HG02852 (cell line): Measurements from ENCODE around the gene TASL.
"Not testable (repeated sequence)": the region's sequence is repeated elsewhere in the genome, so short reads cannot be mapped to it uniquely, and the experiment has no call there.

Source experiments
- ATAC-seq: cut with Tn5 transposase; IDR thresholded peaks from one replicate; pipeline ENCODE4 v1.9.1; 2021; ENCODE audit warnings: mild to moderate bottlenecking, moderate library complexity; ENCODE audit not compliant: unreplicated experiment

Gene TASL

GRCh38 chrX:30577362-30577991 lies at the start of gene TASL:
Gene TASL, minus strand, starts transcription at chrX:30577766. Its CDS starts 17,411 bp downstream, at chrX:30560355.
- ATAC-seq, result peak; percentile 87

DNA sequence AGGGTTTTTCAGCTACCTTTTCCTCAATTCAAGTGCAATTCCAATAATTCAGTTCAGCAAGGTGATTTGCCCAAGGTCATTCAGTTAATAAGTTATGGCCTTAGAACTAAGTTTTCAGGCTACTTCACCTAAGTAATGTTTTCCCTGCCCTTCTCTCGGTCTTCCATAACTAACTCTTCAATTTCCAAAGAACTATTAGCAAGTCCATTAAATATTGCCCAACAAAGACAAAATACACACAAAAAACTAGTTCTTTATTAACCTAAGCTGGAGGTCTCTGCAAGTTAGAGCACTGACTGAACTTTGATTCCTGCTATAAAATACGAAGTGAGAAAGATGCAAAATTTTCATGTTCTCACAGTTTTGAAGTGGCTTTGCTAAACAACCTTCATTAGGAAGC lies 48.8 kb upstream of the TASL start:
- ATAC-seq, result no peak

GRCh38 chrX:30622361-30622760 lies 44.8 kb upstream of the TASL start:
- ATAC-seq, result no peak

DNA sequence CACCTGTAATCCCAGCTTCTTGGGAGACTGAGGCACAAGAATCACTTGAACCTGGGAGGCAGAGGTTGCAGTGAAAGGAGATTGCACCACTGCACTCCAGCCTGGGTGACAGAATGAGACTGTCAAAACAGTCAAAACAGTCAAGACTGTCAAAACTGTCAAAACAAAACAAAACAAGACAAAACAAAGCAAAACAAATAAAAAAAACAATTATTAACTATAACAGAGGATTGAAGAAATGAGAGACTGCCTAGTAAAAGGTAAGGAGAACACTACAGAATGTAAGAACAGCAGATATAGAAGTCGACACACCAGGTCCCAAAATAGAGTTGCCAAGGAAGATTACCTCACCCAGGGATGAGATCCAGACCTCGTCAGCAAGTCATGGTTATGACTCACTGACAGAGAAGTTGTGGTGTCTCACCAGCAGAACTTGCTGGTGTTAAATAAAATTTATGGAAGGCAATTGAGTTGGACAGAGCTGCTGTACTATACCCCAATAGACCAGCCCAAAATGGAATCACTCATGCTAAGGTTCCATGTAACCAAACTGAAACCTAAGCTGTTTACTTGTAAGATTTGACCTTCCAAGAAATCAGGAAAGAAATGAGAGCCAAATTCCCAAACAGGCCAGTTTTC lies 43.5 kb upstream of the TASL start:
- ATAC-seq, result no peak

GRCh38 chrX:30620125-30620524 lies 42.6 kb upstream of the TASL start:
- ATAC-seq, result no peak

DNA sequence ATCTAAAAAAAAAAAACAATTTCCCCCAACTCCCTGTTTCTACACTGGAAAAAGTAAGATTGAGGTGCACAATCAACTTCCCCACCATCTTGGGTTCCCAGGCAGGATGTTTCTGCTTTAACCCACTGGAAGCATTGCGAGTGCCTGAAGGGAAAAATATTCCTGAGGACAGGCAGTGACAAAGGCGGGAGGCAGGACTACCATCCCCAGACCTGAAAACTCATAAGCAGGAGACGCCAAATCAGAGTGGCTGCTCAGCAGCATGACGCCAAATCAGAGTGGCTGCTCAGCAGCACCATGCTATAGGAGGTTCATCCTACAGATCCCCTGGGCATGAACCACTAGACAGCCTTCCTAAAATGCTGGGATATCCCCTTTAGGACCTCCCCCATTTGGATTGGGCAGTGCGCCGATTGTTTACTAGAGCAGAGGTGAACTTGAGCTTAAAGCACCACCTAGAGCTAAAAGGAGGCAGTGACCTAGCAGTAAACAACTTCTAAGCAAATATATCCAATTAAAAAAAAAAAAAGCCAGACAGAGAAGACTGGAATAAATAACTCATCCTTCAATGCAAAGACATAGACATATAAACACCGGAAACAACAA lies 40.7 kb upstream of the TASL start:
- no peak for ATAC-seq

DNA sequence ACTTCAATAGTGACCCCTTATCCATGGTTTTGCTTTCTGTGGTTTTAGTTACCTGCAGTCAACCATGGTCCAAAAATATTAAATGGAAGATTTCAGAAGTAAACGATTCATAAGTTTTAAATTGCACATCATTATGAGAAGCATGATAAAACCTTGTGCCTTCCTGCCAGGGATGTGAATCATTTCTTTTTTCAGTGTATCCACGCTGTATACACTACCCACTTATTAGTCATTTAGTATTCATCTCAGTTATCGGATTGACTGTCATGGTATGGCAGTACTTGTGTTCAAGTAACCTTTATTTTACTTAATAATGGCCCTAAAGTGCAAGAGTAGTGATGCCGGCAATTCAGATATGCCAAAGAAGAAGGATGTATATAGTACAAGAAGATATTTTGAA lies 37.7 kb upstream of the TASL start:
- ATAC-seq, result no peak

- ATAC-seq, result no peak
Measured at GRCh38 chrX:30613721-30614120, 36.2 kb upstream of the TASL start.

- no peak for ATAC-seq
Measured at GRCh38 chrX:30612250-30612655, 34.7 kb upstream of the TASL start.

GRCh38 chrX:30610026-30610425 lies 32.5 kb upstream of the TASL start:
- ATAC-seq, result no peak

DNA sequence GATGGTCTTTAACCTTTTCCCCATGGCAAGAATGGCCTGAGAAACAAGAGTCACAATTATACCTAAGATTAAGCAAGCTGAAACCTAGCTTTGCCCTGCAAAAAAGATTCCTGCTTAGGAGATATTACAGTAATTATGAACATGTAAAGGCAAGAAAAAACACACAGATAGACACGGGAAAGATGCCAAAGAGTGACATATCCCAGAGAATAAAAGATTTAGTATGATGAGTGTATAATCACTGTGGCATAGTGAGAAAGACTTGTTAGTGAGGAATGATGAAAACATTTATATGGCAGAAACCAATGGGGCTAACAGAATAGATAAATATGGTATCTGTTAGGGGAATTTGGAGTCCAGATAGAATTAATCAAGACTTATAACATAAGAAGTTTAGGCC lies 29.6 kb upstream of the TASL start:
- ATAC-seq, result no peak

DNA sequence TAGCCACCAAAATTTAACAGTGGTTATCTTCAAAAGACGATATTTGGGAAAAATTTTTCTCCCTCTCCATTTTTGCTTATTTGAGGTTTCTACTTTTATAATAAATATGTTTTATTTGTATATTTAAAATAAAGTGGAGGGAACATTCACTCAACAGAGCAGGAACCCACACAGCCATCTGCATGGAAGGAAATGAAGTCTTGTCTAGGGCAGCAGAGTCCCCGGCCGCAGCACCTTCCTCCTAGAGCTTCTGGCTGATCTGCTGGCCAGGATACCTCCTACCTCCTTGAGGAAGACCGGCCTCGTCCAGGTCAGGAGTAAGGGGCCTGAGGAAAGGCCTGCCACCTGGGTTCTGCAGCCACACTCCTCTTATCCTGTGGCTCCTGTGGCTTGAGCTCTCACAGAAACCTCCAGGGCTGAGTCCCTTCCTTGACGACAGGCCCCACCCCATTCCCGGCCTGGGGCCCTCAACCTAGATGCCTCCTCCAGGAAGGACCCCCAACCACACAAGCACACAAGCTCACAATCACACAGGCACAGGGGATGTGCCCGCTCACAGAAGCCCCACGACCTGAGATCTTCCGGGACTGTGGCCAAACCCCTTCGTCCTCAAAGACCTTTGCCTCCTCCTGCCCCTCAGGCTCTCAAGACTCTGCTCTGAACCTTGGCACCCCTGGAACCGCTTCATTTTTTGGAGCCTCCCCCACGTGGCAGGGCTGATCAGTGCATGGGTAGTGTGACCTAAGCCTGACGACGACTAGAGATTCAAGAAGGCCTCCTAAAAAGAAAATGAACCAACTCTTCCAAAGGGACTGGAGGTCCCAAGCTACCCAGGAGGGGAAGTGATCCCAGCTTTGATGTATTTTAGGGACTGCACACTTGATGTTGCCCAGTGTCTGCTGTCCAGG lies 23.0 kb upstream of the TASL start:
- not testable (repeated sequence) for ATAC-seq

DNA sequence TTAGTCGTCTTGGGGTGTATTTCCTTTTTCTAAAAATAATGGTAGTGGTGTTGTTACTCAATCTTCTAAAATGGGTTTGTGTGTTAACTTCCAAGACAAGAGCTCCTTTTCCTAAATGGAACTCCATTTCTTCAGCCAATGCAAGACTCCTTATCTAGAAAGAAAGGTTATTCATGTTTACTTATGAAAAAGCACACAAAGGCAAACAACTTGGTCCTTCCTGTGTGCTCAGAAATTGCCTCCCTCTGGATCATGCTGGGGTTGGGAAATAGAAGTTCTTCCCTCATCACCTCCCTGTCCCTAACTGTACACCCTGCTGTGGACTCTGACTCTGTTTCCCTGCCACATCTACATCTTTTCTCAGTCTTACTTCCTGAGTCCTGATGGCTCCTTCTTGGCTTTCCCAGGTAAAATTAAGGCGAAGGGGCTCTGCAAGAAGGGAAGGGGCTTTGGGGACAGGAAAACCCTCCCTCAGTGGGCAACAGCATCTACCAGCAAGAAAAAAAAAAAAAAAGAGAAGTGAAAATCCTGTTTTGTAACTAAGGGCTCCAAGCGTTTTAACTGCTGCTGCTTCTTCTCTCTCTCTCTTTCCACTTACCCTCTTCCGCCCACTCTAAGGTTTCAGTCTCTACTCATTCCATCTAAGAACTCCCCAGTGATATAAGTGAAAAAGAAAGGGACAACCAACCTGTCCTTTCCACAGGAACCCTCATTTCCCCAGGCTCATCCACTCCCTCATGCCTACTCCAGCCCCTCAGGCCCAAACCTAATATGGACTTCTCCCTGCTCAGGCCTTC lies 19.8 kb upstream of the TASL start:
- peak; percentile 92 for ATAC-seq

DNA sequence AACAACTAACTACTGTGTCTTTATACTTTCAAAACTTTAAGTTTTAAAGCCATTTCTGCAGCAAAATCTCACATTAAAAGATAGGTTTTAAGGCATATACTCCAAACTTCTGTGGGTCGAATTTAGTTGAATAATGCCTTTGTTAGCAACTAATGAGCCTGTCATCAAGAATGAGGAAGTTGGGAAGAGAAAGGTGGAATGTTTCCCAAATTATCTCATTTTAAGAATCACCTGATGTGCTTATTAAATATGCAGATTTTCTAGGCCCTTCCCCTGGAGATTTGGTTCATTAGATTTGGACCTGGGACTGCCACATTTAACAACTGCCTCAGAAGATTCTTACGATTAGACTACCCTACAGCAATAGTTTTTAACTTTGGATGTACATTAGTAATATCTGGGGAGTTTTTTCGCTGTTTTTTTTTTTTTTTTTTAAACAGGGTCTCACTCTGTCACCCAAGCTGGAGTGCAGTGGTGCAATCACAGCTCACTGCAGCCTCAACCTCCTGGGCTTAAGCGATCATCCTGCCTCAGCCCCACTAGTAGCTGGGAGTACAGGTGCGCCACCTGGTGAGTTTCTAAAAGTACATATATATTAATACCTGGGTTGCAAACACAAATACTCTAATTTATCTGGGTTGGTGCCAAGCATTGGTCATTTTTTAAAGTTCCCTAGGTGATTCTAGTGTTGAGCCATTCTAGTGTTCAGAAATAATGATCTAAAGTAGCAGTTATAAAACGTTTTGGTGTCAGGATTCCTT lies 16.1 kb upstream of the TASL start:
- ATAC-seq, result peak; percentile 39

- no peak for ATAC-seq
Measured at GRCh38 chrX:30592831-30593230, 15.3 kb upstream of the TASL start.

GRCh38 chrX:30590368-30590767 lies 12.8 kb upstream of the TASL start:
- no peak for ATAC-seq

DNA sequence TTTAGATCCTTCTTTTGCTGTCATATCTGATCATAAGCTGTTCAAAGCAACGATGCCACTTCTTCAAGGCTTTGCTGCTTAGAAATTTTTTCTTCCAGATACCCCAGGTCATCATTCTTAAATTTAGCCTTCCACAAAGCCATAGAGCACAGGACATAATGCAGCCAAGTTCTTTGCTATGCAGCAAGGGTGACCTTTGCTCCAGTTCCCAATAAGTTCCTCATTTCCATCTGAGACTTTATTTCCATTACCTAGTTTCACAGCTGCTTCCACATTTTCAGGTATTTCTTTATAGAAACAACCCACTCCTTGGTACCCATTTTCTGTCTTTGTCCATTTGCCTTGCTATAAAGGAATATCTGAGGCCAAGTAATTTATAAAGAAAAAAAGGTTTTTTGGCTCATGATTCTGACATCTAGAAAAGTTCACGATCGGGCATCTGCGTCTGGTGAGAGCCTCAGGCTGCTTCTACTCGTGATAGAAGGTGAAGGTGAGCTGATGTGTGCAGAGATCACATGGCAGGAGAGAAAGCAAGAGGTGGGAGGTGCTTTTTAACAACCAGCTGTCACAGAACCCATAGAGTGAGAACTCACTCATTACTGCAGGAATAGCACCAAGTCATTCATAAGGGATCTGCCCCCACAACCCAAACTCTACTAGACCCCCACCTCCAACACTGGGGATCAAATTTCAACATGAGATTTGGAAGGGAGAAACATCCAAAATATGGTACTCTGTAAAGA lies 11.8 kb upstream of the TASL start:
- no peak for ATAC-seq

DNA sequence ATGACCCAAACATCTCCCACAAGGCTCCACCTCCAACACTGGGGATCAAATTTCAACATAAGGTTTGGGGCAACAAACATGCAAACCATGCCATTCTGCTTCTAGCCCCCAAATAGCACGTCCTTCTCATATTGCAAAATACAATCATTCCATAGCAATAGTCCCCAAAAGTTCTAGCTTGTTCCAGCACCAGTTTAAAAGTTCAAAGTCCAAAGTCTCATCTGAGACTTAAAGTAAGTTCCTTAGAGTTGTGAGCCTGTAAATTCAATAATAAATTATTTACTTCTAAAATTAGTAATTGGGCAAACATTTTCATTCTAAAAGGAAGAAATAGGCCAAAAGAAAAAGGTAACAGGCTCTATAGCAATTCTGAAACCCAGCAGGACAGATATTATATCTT lies 8.9 kb upstream of the TASL start:
- no peak for ATAC-seq

DNA sequence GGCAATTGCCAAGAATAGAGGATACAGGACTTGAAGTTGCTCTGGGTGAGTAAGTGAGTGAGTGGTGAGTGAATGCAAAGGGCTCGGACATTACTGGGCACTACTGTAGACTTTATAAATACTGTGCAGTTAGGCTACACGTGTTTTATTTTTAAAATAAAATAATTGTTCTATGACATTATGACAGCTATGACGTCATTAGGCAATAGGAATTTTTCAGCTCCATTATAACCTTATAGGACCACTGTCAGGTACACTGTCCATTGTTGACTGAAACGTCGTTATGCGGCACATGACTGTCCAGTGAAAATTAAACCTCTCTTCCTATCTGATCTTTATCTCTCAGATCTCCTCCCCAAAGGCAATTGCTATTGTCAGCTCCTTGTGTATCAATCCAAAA lies 5.1 kb upstream of the TASL start:
- no peak for ATAC-seq
